Inflammatory macrophage treated with lipopolysaccharide for 4 hours (primary cell): ENCODE measurements around the gene CEBPE.

Source experiments
- DNase-seq: peaks from one replicate; pipeline ENCODE4 v3.0.0-alpha.2; 2020

CEBPE gene

GRCh38 chr14:23118506-23119362 lies at the start of gene CEBPE:
TSS of gene CEBPE (minus strand) at chr14:23119255. CDS start at chr14:23119091, 164 bp downstream.
- peak; percentile 67 for DNase-seq

- no peak for DNase-seq
These were observed 49.2 kb upstream of the CEBPE start for GRCh38 chr14:23168246-23168645.

GRCh38 chr14:23167116-23167847 lies 48.2 kb upstream of the CEBPE start:
- DNase-seq: peak; percentile 64

- DNase-seq: no peak
These were observed 45.9 kb upstream of the CEBPE start for GRCh38 chr14:23164949-23165348.

GRCh38 chr14:23164250-23164649 lies 45.2 kb upstream of the CEBPE start:
- no peak for DNase-seq

- DNase-seq: no peak
These were observed 44.8 kb upstream of the CEBPE start for GRCh38 chr14:23163830-23164229.

GRCh38 chr14:23162800-23163199 lies 43.7 kb upstream of the CEBPE start:
- DNase-seq: no peak

- no peak for DNase-seq
These were observed 43.0 kb upstream of the CEBPE start for GRCh38 chr14:23162005-23162404.

- DNase-seq: peak; percentile 93
These were observed 42.0 kb upstream of the CEBPE start for GRCh38 chr14:23160924-23161522.

GRCh38 chr14:23159532-23159931 lies 40.5 kb upstream of the CEBPE start:
- DNase-seq: peak; percentile 70

- no peak for DNase-seq
These were observed 39.7 kb upstream of the CEBPE start for GRCh38 chr14:23158779-23159178.

- DNase-seq: peak; percentile 52
These were observed 36.0 kb upstream of the CEBPE start for GRCh38 chr14:23154964-23155587.

- peak; percentile 51 for DNase-seq
These were observed 35.1 kb upstream of the CEBPE start for GRCh38 chr14:23153851-23154796.

- no peak for DNase-seq
These were observed 32.3 kb upstream of the CEBPE start for GRCh38 chr14:23151342-23151741.

- DNase-seq: no peak
These were observed 30.7 kb upstream of the CEBPE start for GRCh38 chr14:23149745-23150144.

GRCh38 chr14:23148591-23149249 lies 29.7 kb upstream of the CEBPE start:
- DNase-seq: no peak

- no peak for DNase-seq
These were observed 28.6 kb upstream of the CEBPE start for GRCh38 chr14:23147676-23148075.

GRCh38 chr14:23146980-23147379 lies 27.9 kb upstream of the CEBPE start:
- DNase-seq: no peak

- no peak for DNase-seq
These were observed 27.4 kb upstream of the CEBPE start for GRCh38 chr14:23146351-23146910.

GRCh38 chr14:23145794-23146350 lies 26.8 kb upstream of the CEBPE start:
- no peak for DNase-seq

- DNase-seq: no peak
These were observed 24.9 kb upstream of the CEBPE start for GRCh38 chr14:23143911-23144310.
